ENCODE data around the gene AOPEP. TPM values are rescaled to one million over a fixed set of nuclear protein-coding genes. Genes with fewer than 3 reads are reported as not detected.
A peak's percentile ranks its signal among the peaks of the same experiment; 100 is the strongest.

The AOPEP gene
- total RNA-seq, 1 donor from 2014 or later: 180 TPM

GRCh38 chr9:95079461-95079860, 353.0 kb downstream of the AOPEP start:
- ATAC-seq (no peak), DNase-seq (ENCODE audit: missing footprints) (no peak)
- intact Hi-C loops (cut with DNase I): no loop called here

- intact Hi-C loops (cut with DNase I): loop anchor here (5.0 kb wide), 1 partner anchor 34 kb away; no protein-coding TSS in a partner anchor
- no peak for DNase-seq (ENCODE audit: missing footprints)
- no peak for ATAC-seq
Measured at GRCh38 chr9:95080961-95081647, 354.6 kb downstream of the AOPEP start.

- no peak for DNase-seq (ENCODE audit: missing footprints)
- no peak for ATAC-seq
- intact Hi-C loops (cut with DNase I): loop anchor here (5.0 kb wide), 1 partner anchor 35 kb away; no protein-coding TSS in a partner anchor
Measured at GRCh38 chr9:95081998-95082397, 355.5 kb downstream of the AOPEP start.

GRCh38 chr9:95082401-95083084, 356.0 kb downstream of the AOPEP start:
- intact Hi-C loops (cut with DNase I): loop anchor here (5.0 kb wide), 1 partner anchor 35 kb away; no protein-coding TSS in a partner anchor
- DNase-seq (ENCODE audit: missing footprints) (no peak), ATAC-seq (no peak)

GRCh38 chr9:95083086-95083768, 356.7 kb downstream of the AOPEP start:
- ATAC-seq (peak; percentile 5), DNase-seq (ENCODE audit: missing footprints) (no peak)
- intact Hi-C loops (cut with DNase I): loop anchor here (5.0 kb wide), 1 partner anchor 36 kb away; no protein-coding TSS in a partner anchor

- intact Hi-C loops (cut with DNase I): loop anchor here (5.0 kb wide), 1 partner anchor 37 kb away; no protein-coding TSS in a partner anchor
- DNase-seq (ENCODE audit: missing footprints) (no peak), ATAC-seq (no peak)
Measured at GRCh38 chr9:95084254-95084934, 357.9 kb downstream of the AOPEP start.

GRCh38 chr9:95085036-95085770, 358.7 kb downstream of the AOPEP start:
- DNase-seq (ENCODE audit: missing footprints) (no peak), ATAC-seq (no peak)
- intact Hi-C loops (cut with DNase I): loop anchor here (5.0 kb wide), 1 partner anchor 78 kb away; no protein-coding TSS in a partner anchor

- no peak for DNase-seq (ENCODE audit: missing footprints)
- intact Hi-C loops (cut with DNase I): loop anchor here (5.0 kb wide), 1 partner anchor 79 kb away; no protein-coding TSS in a partner anchor
- ATAC-seq: peak; percentile 29
Measured at GRCh38 chr9:95085861-95086563, 359.5 kb downstream of the AOPEP start.

- intact Hi-C loops (cut with DNase I): loop anchor here (5.0 kb wide), 1 partner anchor 79 kb away; no protein-coding TSS in a partner anchor
- DNase-seq (ENCODE audit: missing footprints) (no peak), ATAC-seq (no peak)
Measured at GRCh38 chr9:95086564-95086955, 360.1 kb downstream of the AOPEP start.

GRCh38 chr9:95087659-95088242, 361.3 kb downstream of the AOPEP start:
- ATAC-seq: no peak
- no peak for DNase-seq (ENCODE audit: missing footprints)
- intact Hi-C loops (cut with DNase I): loop anchor here (5.0 kb wide), 1 partner anchor 80 kb away; no protein-coding TSS in a partner anchor

- intact Hi-C loops (cut with DNase I): loop anchor here (5.0 kb wide), 1 partner anchor 81 kb away; no protein-coding TSS in a partner anchor
- DNase-seq (ENCODE audit: missing footprints): no peak
- no peak for ATAC-seq
Measured at GRCh38 chr9:95088421-95089161, 362.1 kb downstream of the AOPEP start.

GRCh38 chr9:95089257-95090022, 362.9 kb downstream of the AOPEP start:
- intact Hi-C loops (cut with DNase I): loop anchor here (5.0 kb wide), 1 partner anchor 82 kb away; no protein-coding TSS in a partner anchor
- ATAC-seq (no peak), DNase-seq (ENCODE audit: missing footprints) (no peak)

GRCh38 chr9:95090023-95090791, 363.7 kb downstream of the AOPEP start:
- no peak for DNase-seq (ENCODE audit: missing footprints)
- peak; percentile 73 for ATAC-seq
- intact Hi-C loops (cut with DNase I): no loop called here

- ATAC-seq (peak; percentile 15), DNase-seq (ENCODE audit: missing footprints) (no peak)
- intact Hi-C loops (cut with DNase I): no loop called here
Measured at GRCh38 chr9:95090871-95091577, 364.5 kb downstream of the AOPEP start.

Data from Right ventricle myocardium inferior (tissue), 1 donor.